HG03521 (cell line): Measurements from ENCODE around the gene KIF22.
"Not testable (repeated sequence)": the region's sequence is repeated elsewhere in the genome, so short reads cannot be mapped to it uniquely, and the experiment has no call there.

Source experiments
- ATAC-seq: cut with Tn5 transposase; IDR thresholded peaks from one replicate; pipeline ENCODE4 v1.9.1; 2021; ENCODE audit warnings: mild to moderate bottlenecking, moderate library complexity; ENCODE audit not compliant: unreplicated experiment

KIF22 gene

DNA sequence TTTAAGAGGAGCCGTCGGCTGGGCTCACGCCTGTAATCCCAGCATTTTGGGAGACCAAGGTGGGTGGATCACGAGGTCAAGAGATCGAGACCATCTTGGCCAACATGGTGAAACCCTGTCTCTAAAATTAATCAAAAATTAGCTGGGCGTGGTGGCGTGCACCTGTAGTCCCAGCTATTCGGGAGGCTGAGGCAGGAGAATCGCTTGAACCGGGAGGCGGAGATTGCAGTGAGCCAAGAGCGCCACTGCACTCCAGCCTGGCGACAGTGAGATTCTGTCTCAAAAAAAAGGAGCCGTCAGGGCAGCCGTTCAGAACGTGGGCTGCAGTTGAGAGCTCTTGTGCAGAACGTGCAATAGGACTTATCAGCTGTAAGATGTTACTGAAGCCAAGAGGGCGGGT is 2.6 kb downstream of the KIF22 start:
- ATAC-seq: not testable (repeated sequence)

DNA sequence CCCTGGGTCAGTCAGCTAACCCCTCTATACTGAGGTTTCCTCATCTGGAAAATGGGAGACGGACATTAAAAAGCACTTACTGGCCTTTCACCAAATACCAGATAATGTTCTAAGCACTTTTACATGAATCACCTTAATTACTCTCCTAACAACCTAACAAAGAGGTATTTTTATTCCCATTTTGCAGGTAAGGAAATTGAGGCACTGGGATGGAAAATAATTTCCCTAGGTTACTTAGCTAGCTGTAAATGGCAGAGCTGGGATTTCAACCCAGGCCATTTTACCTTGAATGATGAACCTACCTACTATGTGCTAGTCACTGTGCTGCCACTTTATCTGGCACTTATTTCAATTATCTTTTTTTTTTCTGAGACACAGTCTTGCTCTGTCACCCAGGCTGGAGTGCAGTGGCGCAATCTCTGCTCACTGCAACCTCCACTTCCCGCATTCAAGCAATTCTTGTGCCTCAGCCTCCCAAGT is 3.7 kb downstream of the KIF22 start:
- ATAC-seq: no peak

DNA sequence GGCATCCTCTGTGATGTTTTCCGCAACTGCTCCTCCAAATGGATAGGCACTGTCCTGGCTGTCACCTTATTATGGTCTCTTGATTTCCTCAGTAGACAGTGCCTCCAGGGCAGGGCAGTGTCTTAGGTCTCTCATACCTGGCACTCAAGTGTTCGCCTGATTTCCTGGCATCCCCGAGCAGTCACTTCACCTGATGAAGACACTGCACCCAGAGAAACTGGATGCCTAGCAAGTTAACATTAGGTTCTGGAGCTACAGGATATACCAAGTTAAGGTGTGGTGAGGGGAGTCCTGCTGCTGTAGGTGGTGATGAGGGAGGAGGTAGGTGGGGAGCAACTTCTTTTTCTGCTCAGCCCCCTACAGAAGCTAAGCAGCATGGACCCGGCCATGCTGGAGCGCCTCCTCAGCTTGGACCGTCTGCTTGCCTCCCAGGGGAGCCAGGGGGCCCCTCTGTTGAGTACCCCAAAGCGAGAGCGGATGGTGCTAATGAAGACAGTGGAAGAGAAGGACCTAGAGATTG is 11.9 kb downstream of the KIF22 start:
- no peak for ATAC-seq

DNA sequence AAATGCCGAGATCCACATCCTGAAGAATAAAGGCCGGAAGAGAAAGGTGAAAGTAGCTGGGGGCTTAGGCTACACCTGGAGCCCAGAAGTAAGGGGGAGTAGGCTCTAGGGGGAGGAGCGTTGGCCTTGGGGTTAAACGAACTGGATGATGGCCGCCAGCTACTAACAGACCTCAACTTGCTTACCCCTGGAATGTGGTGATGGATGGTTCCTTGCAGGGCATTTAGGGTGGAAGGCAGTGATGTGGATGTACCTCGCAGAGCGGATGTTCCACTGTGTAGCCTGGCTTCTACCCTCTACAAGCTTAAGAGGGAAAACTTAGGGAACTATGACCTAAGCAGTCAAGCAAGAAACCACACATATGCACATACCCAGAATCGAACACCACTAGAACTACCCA is 13.5 kb downstream of the KIF22 start:
- ATAC-seq: no peak

DNA sequence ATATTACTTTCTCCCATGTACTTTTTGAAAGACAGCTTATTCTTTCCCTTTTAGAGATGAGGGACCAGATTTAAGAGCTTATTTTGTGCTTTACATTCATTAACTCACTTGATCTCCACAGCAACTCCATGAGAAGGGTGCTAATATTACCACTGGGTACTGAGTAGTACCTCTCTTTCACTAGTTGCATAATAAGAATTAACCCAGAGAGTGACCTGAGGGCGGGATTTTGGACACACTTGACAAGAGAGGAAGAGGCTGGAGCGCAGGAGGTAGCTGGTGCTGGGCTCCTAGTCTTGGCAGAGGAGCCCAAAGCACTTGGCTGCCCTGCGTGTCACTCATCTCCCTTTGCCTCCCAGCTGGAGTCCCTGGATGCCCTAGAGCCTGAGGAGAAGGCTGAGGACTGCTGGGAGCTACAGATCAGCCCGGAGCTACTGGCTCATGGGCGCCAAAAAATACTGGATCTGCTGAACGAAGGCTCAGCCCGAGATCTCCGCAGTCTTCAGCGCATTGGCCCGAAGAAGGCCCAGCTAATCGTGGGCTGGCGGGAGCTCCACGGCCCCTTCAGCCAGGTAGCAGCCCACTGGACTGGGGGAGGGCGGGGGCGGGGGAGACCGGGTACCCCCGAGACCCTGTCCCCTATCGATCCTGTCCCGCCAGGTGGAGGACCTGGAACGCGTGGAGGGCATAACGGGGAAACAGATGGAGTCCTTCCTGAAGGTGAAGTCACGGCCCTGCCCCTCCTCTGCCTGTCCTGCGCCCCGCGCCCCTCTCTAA is 14.1 kb downstream of the KIF22 start:
- no peak for ATAC-seq

DNA sequence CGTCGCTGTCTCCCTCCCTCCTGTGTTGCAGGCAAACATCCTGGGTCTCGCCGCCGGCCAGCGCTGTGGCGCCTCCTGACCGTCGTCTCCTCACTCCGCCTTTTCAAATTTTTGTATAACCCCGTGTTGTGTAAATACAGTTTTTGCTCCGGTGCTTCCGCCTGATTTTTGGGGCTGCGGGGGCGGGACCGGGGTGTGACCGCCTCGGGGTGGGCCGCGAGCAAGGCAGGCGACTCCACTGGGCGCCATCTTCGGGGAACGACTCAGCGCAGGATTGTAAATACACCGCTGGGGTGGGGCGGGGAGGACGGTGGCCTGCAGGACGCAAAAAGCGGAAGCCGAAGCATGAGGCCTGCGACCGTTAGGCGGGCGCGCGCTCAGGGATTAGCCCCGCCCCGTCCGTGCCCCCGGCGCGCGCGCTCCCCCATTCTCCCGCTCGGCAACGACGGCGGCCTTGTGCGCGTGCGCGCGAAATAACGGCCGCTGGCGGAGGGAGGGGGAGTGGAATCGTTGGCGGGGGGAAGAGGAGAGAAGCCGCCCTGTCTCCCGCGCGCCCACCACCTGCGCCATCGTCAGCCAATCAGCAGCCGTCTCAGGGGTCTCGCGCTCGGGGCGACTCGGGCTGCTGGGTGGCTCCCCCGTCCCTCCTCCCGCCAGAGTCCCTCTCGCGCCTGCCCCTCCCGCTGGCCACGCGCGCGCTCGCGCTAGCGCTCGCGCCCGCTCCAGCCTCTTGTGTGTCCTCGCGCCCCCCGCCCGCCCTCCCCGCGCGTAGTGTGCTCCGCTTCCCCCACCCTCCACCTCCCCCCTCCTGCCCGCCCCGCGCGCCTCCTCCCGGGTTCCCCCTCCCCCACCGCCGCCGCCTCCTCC is 14.9 kb downstream of the KIF22 start:
- ATAC-seq: peak; percentile 58

DNA sequence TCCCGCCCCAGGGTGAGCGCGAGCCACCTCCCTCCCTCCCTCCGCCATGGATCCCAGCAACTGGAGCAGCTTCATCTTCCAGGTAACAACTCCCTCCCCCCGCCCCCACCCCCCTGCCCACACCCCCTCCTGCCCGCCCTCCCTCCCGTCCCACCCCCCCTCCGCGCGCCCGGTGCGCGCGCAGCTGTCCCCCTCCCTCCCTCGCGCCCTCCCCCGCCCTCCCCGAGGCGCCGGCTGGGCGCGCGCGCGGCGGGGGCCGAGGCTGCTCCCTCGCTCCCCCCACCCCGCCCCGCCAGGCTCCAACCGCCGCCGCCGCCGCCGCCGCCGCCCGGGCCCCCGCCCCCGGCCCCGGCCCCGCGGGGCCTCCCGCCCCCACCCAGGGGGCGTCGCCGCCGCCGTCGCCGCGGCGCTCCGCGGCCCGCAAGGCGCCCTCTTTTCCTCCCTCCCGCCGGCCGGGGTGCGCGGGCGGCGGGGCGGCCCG is 15.6 kb downstream of the KIF22 start, which contains the start of gene MAZ:
Gene MAZ, plus strand, starts transcription at position 431 of the 481 bp plus-strand sequence. CDS start 173 bp downstream, outside the sequence.
- ATAC-seq: peak; percentile 3

DNA sequence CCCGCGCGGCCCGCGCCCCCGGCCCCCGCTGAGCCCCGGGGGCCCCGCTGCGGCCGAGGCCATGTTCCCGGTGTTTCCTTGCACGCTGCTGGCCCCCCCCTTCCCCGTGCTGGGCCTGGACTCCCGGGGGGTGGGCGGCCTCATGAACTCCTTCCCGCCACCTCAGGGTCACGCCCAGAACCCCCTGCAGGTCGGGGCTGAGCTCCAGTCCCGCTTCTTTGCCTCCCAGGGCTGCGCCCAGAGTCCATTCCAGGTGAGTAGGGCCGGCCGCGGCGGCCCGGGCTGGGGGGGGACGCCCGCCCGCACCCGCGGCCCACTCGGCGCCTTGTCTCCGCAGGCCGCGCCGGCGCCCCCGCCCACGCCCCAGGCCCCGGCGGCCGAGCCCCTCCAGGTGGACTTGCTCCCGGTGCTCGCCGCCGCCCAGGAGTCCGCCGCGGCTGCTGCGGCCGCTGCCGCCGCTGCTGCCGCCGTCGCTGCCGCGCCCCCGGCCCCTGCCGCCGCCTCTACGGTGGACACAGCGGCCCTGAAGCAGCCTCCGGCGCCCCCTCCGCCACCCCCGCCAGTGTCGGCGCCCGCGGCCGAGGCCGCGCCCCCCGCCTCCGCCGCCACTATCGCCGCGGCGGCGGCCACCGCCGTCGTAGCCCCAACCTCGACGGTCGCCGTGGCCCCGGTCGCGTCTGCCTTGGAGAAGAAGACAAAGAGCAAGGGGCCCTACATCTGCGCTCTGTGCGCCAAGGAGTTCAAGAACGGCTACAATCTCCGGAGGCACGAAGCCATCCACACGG is 16.3 kb downstream of the KIF22 start:
- ATAC-seq: no peak

DNA sequence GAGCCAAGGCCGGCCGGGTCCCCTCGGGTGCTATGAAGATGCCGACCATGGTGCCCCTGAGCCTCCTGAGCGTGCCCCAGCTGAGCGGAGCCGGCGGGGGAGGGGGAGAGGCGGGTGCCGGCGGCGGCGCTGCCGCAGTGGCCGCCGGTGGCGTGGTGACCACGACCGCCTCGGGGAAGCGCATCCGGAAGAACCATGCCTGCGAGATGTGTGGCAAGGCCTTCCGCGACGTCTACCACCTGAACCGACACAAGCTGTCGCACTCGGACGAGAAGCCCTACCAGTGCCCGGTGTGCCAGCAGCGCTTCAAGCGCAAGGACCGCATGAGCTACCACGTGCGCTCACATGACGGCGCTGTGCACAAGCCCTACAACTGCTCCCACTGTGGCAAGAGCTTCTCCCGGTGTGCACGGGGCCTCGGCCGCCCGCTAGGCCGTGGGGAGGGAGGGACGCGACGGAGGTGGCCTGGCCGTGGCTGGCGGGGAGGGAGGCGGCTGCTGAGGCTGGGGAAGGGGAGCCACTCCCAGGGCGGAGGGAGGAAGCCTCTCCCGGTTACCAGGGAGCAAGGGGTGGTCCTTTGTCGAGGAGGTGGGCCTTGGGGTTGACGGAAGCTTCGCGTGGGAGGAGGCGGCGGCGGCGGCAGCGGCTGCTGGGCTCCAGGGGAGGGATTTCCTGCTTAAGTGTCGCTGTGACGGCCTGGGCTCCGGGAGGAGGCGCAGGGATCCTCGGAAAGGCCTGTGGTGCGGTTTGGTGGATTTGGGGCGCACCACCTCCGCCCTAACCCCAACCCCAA is 17.1 kb downstream of the KIF22 start:
- peak; percentile 13 for ATAC-seq

DNA sequence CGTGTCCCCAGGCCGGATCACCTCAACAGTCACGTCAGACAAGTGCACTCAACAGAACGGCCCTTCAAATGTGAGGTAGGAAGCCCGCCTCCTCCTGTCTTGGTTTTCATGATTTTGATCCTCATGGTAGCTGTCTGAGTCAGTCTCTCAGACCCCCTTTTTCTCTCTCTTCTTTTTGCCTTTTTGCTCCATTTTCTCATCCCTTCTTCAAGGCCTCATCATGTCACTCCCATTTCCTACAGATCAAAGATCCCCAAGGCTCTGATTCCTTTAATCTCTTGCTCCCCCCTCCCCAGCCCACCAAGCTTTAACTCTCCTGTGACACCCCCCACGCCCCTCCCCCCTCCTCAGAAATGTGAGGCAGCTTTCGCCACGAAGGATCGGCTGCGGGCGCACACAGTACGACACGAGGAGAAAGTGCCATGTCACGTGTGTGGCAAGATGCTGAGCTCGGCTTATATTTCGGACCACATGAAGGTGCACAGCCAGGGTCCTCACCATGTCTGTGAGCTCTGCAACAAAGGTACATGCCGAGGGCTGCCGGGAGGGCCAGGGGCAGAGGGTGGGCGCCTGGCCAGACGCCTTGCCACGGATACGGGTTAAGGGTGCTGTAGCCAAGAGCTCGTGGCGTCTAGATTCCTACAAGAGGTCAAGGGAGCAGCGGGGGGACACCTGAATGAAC is 17.8 kb downstream of the KIF22 start:
- no peak for ATAC-seq

DNA sequence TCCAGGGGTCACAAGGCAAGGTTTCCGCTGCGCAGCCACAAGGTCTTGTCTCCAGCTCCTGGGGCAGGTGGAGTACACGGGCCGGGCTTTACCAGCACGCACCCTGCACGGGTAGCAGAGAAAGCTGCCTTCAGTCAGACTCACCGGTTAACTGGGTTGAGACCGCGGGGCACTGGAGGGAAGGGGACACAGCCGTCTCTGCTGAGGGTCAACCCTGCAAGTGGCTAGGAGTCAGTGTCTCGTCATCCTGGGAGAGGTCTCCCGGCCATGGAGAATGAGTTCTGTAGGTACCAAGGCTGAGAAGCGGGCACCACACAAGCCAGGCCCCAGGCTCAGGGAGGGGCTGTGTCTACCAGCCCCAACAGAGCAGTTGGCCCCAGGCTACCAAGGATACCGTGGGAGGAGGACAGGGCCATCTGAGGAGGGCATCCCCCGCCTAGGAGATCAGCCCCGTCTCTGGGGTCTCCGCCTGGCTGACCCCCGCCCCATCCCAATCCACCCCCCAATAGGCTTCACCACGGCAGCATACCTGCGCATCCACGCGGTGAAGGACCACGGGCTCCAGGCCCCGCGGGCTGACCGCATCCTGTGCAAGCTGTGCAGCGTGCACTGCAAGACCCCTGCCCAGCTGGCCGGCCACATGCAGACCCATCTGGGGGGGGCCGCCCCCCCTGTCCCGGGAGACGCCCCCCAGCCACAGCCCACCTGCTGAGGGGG is 18.6 kb downstream of the KIF22 start:
- no peak for ATAC-seq

DNA sequence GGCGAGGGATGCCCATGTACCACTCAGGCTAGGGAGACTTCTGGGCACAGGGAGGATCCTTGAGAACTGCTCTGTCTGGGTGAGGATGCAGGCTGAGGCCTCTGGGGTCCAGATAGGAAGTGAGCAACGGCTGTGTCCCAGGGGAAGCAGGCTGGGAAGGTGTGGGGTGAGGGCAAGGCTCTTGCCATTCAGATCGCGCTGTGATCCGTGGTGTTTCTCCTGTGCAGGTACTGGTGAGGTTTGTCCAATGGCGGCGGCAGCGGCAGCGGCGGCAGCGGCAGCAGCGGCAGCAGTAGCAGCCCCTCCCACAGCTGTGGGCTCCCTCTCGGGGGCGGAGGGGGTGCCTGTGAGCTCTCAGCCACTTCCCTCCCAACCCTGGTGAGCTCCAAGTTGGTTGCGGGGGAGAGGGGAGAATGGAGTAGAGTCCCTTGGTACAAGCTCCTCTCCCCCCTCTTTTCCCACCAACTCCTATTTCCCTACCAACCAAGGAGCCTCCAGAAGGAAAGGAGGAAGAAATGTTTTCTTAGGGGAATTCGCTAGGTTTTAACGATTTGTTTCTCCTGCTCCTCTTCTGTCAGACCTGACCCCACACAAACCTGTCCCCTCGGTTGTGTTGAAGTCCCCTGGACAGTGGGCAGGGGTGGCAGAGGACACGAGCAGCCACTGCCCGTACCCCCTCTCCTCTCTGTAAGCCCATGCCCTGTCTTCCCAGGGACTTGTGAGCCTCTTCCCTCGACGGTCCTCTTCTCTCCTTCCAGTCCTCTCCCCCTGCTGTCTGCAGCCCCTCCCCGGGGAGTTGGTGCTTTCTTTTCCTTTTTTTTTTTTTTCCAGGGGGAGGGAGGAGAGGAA is 19.5 kb downstream of the KIF22 start:
- ATAC-seq: no peak

DNA sequence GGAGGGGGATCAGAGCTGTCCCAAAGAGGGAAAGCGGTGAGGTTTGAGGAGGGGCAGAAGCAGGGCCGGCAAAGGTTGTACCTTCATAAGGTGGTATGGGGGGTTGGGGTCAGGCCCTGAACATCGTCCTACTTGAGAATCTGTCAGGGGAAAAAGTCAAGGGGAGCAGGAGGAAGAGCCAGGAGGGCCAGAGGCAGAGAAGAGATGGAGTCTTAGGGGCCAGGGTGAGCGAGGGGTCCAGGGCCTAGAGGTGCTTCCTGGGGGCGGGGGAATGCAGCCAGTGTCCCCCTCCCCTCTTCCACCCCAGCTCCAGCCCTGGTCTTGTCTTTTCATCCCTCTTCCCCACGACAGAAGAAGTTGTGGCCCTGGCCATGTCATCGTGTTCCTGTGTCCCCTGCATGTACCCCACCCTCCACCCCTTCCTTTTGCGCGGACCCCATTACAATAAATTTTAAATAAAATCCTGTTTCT is 20.2 kb downstream of the KIF22 start:
- no peak for ATAC-seq

DNA sequence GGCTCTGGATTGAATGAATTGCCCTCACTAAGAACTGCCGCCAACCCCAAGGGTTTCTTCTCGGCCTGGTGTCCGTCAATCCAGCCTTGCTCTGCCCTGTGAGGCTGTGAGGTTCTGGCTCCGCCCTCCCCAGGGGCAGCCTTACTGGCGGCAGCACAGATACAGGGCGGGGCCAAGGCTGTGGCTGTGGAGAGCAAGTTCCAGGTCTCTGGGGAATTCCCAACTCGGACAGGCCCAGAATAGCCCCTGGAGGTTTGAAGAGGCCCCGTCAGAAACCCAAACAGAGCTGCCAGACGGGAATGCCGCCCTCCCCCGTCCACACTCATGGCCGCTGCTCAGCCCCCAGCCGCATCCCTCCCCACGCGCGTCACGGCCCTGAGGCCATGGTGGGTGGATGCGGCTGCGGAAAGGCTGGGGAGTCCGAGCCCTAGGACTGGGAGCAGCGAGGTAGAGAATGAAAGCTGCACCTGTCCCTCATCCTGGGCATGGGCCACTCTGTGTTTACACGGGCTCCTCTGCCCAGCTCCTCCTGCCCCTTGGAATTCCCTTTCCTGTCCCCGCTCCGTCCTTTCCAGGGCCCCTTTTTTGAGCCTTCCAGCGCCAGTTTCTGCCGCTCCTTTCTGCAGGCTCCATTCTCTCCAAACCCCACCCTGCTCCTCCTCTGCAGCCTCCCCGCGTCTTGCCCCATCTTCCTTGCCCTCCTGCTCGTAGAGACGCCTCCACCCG is 20.8 kb downstream of the KIF22 start:
- peak; percentile 21 for ATAC-seq

DNA sequence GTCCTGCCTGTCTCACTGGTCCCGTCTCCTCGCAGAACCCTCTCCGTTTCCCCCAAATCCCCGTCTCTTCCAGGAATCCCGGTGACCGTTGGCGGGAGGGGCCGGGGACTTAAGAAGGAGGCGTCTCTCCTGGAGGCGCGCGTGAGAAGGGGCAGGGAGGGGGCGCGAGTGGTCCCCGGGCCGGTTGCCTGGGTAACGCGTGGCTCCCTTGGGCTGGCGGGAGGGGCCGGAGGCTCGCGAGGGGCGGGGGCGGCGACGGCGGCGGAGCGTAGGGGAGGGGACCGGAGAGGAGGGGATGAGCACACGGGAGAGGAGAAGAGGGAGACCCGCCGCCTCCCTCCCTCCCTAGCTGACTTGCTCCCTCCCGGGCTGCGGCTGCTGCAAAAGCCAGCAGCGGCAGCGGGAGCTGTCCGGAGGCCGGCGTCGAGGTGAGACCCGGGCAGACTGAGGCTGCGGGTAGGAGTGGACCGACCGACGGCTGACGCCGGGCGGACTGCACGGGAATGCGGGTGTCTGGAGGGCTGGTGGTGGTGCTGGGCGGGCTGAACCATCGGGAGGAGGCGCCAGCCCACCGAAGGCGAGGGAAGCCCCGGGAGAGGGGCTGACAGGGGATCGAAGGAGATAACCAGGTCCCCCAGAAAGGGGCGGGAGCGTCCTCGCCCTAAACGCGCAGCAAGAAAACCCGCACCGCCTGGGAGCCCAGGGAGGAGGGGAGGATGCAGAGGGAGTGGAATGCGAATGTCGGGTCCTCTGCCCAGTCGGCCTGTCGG is 21.5 kb downstream of the KIF22 start, which contains the start of gene PRRT2:
Gene PRRT2, plus strand, starts transcription at position 298 of the 770 bp plus-strand sequence. CDS start 862 bp downstream, outside the sequence.
- ATAC-seq: no peak
